Embryonic facial prominence (tissue), 1 donor: Measurements from ENCODE around the gene ARRDC2.
"Not testable (repeated sequence)": the region's sequence is repeated elsewhere in the genome, so short reads cannot be mapped to it uniquely, and the experiment has no call there.

Experiments
- DNase-seq: peaks from one replicate; pipeline ENCODE4 v3.0.0-alpha.2; 2016; ENCODE audit errors: extremely low spot score

The ARRDC2 gene

GRCh38 chr19:18016209-18016910 is 8.4 kb downstream of the ARRDC2 start:
- no peak for DNase-seq

- DNase-seq = no peak
These were observed 9.5 kb downstream of the ARRDC2 start for GRCh38 chr19:18017275-18018083.

DNA sequence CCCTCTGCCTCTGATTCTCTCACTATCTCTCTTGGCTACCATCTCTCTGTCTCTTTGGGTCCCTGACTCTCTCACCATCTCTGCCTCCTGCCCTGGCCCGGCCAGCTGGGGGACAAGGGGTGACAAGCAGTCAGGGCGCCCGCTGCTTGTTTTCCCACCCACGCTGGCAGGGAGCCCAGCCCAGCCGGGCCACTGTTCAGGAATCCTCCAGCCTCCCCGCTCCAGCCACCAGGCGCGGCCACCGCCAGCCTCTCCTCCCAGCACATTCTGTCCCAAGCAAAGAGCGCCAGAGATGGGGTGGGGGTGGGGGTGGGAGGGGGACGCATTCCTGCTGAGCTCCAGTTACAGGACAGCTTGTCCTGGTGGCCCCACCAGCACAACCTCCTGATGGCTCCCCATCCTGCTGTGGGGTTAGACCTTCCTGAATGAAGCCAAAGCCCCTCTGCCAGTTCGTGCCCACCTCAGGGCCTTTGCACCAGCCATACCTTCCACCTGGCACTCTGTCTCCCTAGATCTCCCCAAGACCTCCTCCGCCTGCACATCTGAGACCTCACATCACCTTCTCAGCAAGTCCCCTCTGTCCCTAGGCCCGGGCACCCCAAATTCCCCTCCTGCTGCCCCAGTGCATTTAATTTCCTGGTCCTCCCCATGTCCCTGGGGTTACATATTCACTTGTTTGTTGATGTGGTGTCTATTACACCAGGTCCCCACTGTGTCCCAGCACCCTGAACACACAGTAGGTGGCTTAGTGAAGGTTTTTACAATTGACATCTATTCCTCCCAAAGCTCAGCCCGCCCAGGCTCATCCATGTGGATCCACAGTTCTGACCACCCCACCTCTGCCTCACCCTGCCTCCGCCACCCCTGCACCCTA is 12.5 kb downstream of the ARRDC2 start:
- DNase-seq = no peak

- no peak for DNase-seq
These were observed 13.3 kb downstream of the ARRDC2 start for GRCh38 chr19:18021121-18021755.

- no peak for DNase-seq
These were observed 15.8 kb downstream of the ARRDC2 start for GRCh38 chr19:18023622-18024251.

DNA sequence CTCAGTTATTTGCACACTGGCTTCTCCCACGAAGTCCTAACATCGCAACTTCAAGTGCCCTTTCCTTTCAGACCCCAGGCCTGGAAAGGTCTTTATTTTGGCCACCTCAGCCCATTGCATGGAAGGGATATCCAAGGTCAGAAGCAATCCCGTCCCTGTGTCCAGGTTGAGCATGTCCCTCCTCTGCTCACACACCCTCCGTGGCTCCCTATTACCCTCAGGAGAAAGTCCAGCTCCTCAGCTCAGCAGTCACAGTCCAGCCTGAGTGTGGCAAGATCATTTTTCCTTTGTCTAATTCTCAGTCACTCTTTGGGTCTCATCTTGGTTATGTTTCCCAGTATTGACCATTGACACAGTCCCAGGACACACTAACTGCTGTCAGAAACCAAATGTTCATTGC is 19.2 kb downstream of the ARRDC2 start:
- no peak for DNase-seq

GRCh38 chr19:18029617-18030338 is 21.8 kb downstream of the ARRDC2 start:
- DNase-seq = no peak

- DNase-seq = not testable (repeated sequence)
These were observed 23.4 kb downstream of the ARRDC2 start for GRCh38 chr19:18031401-18031800.

- DNase-seq = not testable (repeated sequence)
These were observed 24.1 kb downstream of the ARRDC2 start for GRCh38 chr19:18032102-18032501.

- no peak for DNase-seq
These were observed 33.1 kb downstream of the ARRDC2 start for GRCh38 chr19:18041054-18041453.

DNA sequence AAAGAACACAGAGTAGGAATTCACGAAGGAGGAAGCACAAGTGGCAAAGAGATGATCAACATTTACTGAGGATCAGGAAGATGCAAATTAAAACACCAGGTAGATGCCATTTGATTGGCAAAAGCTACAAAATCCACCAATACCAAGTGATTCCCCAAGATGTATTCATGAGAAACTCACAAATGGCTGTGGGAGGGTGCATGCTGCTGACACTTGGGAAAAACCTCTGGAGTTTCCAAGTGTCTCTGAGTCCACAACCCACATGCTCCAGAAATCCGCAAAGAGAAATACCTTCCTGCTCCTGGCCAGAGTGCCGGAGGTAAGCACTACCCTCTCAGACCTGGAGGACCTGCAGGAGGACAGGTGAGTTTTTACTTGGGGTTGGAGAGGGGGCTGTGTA is 35.7 kb downstream of the ARRDC2 start:
- DNase-seq = no peak

GRCh38 chr19:18044825-18045304 is 36.9 kb downstream of the ARRDC2 start:
- DNase-seq = no peak

- no peak for DNase-seq
These were observed 37.5 kb downstream of the ARRDC2 start for GRCh38 chr19:18045307-18046050.

GRCh38 chr19:18046059-18046718 is 38.2 kb downstream of the ARRDC2 start:
- DNase-seq = no peak

- DNase-seq = no peak
These were observed 41.4 kb downstream of the ARRDC2 start for GRCh38 chr19:18049385-18049784.

DNA sequence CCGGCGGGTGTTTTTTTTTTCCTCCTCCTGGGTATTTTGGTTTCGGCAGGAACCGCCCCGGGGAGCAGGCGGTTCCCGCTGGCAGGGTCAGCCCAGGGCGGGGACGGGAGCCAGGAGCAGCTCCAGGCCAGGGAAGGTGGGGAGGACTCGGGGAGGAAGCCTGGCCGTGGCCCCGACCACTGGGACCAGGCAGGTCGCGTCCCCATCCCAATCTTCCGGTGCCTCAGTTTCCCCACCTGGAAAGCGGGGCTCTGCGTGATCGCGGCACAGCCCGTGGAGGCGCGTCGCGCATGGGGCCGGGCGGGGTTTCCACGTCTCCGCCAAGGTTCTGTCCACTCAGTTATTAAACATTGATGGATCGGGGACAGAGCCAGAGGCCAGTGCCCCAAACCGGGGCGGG is 43.9 kb downstream of the ARRDC2 start:
- no peak for DNase-seq

GRCh38 chr19:18053576-18054219 is 45.7 kb downstream of the ARRDC2 start:
- DNase-seq = no peak

GRCh38 chr19:18055967-18056366 is 48.0 kb downstream of the ARRDC2 start:
- DNase-seq = no peak

- no peak for DNase-seq
These were observed 49.6 kb downstream of the ARRDC2 start for GRCh38 chr19:18057557-18057956.
